Vagina (tissue), 2 donors: Measurements from ENCODE around the gene TOGARAM2. TPM values are rescaled to one million over a fixed set of nuclear protein-coding genes. Genes with fewer than 3 reads are reported as not detected.

Source experiments
- DNase-seq, 2 donors: peaks; one replicate each; pipeline ENCODE4 v3.0.0-alpha.2; 2017; ENCODE audit errors: extremely low spot score in 2 of 2
- H3K27ac ChIP-seq: fragments of 200-600 bp; sonication (generic); one replicate; pipeline ENCODE4 v1.5.1; 2019
- H3K27me3 ChIP-seq: fragments of 200-600 bp; sonication (generic); one replicate; pipeline ENCODE4 v1.5.1; 2019
- H3K36me3 ChIP-seq, 2 donors: fragments of 200-600 bp; sonication (generic); one replicate each; pipeline ENCODE4 v1.5.1; 2017 to 2019
- H3K4me1 ChIP-seq: fragments of 200-600 bp; sonication (generic); one replicate; pipeline ENCODE4 v1.5.1; 2019
- H3K4me3 ChIP-seq, 2 donors: fragments of 200-600 bp; sonication (generic); 1 replicate in 1 of 2; 2 replicates in 1 of 2; pipeline ENCODE4 v1.5.1; 2016 to 2019
- H3K9me3 ChIP-seq: fragments of 200-600 bp; sonication (generic); one replicate; pipeline ENCODE4 v1.5.1; 2019
- CTCF ChIP-seq, 3 experiments: fragments of 450-650 bp in 2 of 3; fragments of 200-600 bp in 1 of 3; sonication (generic) in 1 of 3; IDR thresholded peaks; one replicate each; pipeline ENCODE4 v1.5.1; 2017 to 2019; ENCODE audit warnings: antibody characterized with exemption in 3 of 3, mild to moderate bottlenecking in 2 of 3, moderate library complexity in 2 of 3
- POLR2A ChIP-seq, 2 donors: fragments of 450-650 bp; IDR thresholded peaks; one replicate each; pipeline ENCODE4 v1.6.1; 2017; ENCODE audit warnings: antibody characterized with exemption in 2 of 2, mild to moderate bottlenecking in 2 of 2, moderate library complexity in 2 of 2
- POLR2AphosphoS5 ChIP-seq, 2 donors: sonication (generic); formaldehyde crosslinking; IDR thresholded peaks; one replicate each; pipeline ENCODE4 v1.9.0; 2017; ENCODE audit warnings: antibody characterized with exemption in 2 of 2, mild to moderate bottlenecking in 2 of 2, low read depth in 1 of 2; ENCODE audit not compliant: insufficient read depth in 1 of 2
- intact Hi-C: fragments of 100-400 bp; cut with DNase I; formaldehyde crosslinking; loops from one replicate; pipeline ENCODE4 v1.15.1; 2023
- total RNA-seq: library from RNA; depleted of rRNA; stranded (reverse); fragments of >200 nt; gene quantifications from one replicate; pipeline ENCODE4 v1.2.3, GENCODE V29; 2016

TOGARAM2 gene
- total RNA-seq, 1 donor from 2014 or later = under 0.01 TPM

- TF ChIP-seq CTCF (IDR thresholded peaks at IDR 0.05) = no peak
- no peak for TF ChIP-seq POLR2A (IDR thresholded peaks at IDR 0.05)
- no peak for TF ChIP-seq POLR2AphosphoS5 (IDR thresholded peaks at IDR 0.05; ENCODE audit: insufficient read depth in 1 of 2, low read depth in 1 of 2)
- Histone ChIP-seq H3K4me3 (no peak overlapping the region), H3K27ac (no peak overlapping the region), H3K9me3 (no peaks in the 10 kb centered on the region), H3K36me3 (no peaks in the 10 kb centered on the region), H3K27me3 (no peaks in the 10 kb centered on the region), H3K4me1 (no peaks in the 10 kb centered on the region)
- intact Hi-C loops = no loop called here
- no peak for DNase-seq
Observed at GRCh38 chr2:29050591-29050990, 69.5 kb downstream of the TOGARAM2 start.

- no peaks in the 10 kb centered on the region for H3K4me1 ChIP-seq
- no peak for DNase-seq
- H3K27me3 ChIP-seq = no peaks in the 10 kb centered on the region
- H3K27ac ChIP-seq = no peak overlapping the region
- no peaks in the 10 kb centered on the region for H3K36me3 ChIP-seq
- intact Hi-C loops = no loop called here
- H3K4me3 ChIP-seq = no peak overlapping the region
- H3K9me3 ChIP-seq = no peaks in the 10 kb centered on the region
- no peak for TF ChIP-seq POLR2A (IDR thresholded peaks at IDR 0.05)
- no peak for TF ChIP-seq CTCF (IDR thresholded peaks at IDR 0.05)
- no peak for TF ChIP-seq POLR2AphosphoS5 (IDR thresholded peaks at IDR 0.05; ENCODE audit: insufficient read depth in 1 of 2, low read depth in 1 of 2)
Observed at GRCh38 chr2:29051730-29052129, 70.6 kb downstream of the TOGARAM2 start.

GRCh38 chr2:29052807-29053206 is 71.7 kb downstream of the TOGARAM2 start:
- no peak for DNase-seq
- Histone ChIP-seq H3K4me1 (no peaks in the 10 kb centered on the region), H3K9me3 (no peaks in the 10 kb centered on the region), H3K36me3 (no peaks in the 10 kb centered on the region), H3K27me3 (no peaks in the 10 kb centered on the region), H3K27ac (no peak overlapping the region), H3K4me3 (no peak overlapping the region)
- intact Hi-C loops = no loop called here
- no peak for TF ChIP-seq POLR2A (IDR thresholded peaks at IDR 0.05)
- TF ChIP-seq CTCF (IDR thresholded peaks at IDR 0.05) = no peak
- no peak for TF ChIP-seq POLR2AphosphoS5 (IDR thresholded peaks at IDR 0.05; ENCODE audit: insufficient read depth in 1 of 2, low read depth in 1 of 2)

GRCh38 chr2:29053223-29053622 is 72.1 kb downstream of the TOGARAM2 start:
- no peaks in the 10 kb centered on the region for H3K36me3 ChIP-seq
- H3K9me3 ChIP-seq = no peaks in the 10 kb centered on the region
- H3K4me3 ChIP-seq = no peak overlapping the region
- H3K27me3 ChIP-seq = no peaks in the 10 kb centered on the region
- DNase-seq = no peak
- no peaks in the 10 kb centered on the region for H3K4me1 ChIP-seq
- TF ChIP-seq CTCF (IDR thresholded peaks at IDR 0.05) (no peak), POLR2A (IDR thresholded peaks at IDR 0.05) (no peak), POLR2AphosphoS5 (IDR thresholded peaks at IDR 0.05; ENCODE audit: insufficient read depth in 1 of 2, low read depth in 1 of 2) (no peak)
- no peak overlapping the region for H3K27ac ChIP-seq
- intact Hi-C loops = no loop called here

GRCh38 chr2:29053670-29054400 is 72.7 kb downstream of the TOGARAM2 start:
- Histone ChIP-seq H3K4me3 (no peak overlapping the region), H3K27me3 (no peaks in the 10 kb centered on the region), H3K36me3 (no peaks in the 10 kb centered on the region), H3K4me1 (no peaks in the 10 kb centered on the region), H3K9me3 (no peaks in the 10 kb centered on the region), H3K27ac (no peak overlapping the region)
- no peak for TF ChIP-seq POLR2A (IDR thresholded peaks at IDR 0.05)
- TF ChIP-seq CTCF (IDR thresholded peaks at IDR 0.05) = no peak
- no peak for TF ChIP-seq POLR2AphosphoS5 (IDR thresholded peaks at IDR 0.05; ENCODE audit: insufficient read depth in 1 of 2, low read depth in 1 of 2)
- intact Hi-C loops = no loop called here
- DNase-seq = no peak
